IMR-90 (cell line): ENCODE results near the gene FNTB. TPM values are rescaled to one million over a fixed set of nuclear protein-coding genes. Genes with fewer than 3 reads are reported as not detected.

Source experiments
- ATAC-seq: fragments of 200-7000 bp; cut with Tn5 transposase; 2 replicates; pipeline ENCODE4 v1.9.1; 2020; ENCODE audit warnings: low read depth, mild to moderate bottlenecking, moderate library complexity
- BruUV-seq: library from RNA; stranded (reverse); fragments of 400-500 nt; replicated peaks from 2 replicates; lab custom pipeline; 2021; lab: Mats Ljungman, UMichigan
- CTCF ChIA-PET: fragments of 300-600 bp; formaldehyde crosslinking; extraction: SDS; loops from one replicate; lab custom pipeline; 2021; ENCODE audit warnings: antibody characterized with exemption; lab: Yijun Ruan, JAX
- POLR2A ChIA-PET: fragments of 300-600 bp; sonication (Branson Sonifier 250); formaldehyde crosslinking; loops from one replicate; lab custom pipeline; 2022; ENCODE audit warnings: antibody characterized with exemption; ENCODE audit not compliant: unreplicated experiment; lab: Charles Lee
- DNase-seq: peaks from one replicate; pipeline ENCODE4 v3.0.0; 2013
- H2AFZ ChIP-seq: replicated peaks from 2 replicates; pipeline ENCODE3; 2013; ENCODE audit warnings: low read length, mild to moderate bottlenecking; ENCODE audit not compliant: poor library complexity
- H2AK5ac ChIP-seq: 2 replicates; pipeline ENCODE4 v1.6.1; 2013; ENCODE audit warnings: low read depth, low read length, inconsistent platforms
- H2AK9ac ChIP-seq: replicated peaks from 2 replicates; pipeline ENCODE3; 2013; ENCODE audit warnings: mild to moderate bottlenecking, low read depth, low read length, moderate library complexity; ENCODE audit not compliant: poor library complexity
- H2BK120ac ChIP-seq: 2 replicates; pipeline ENCODE4 v1.6.1; 2013; ENCODE audit warnings: low read depth, low read length, inconsistent platforms
- H2BK15ac ChIP-seq: 3 replicates; pipeline ENCODE4 v1.6.1; 2013; ENCODE audit warnings: low read depth, low read length, inconsistent platforms
- H2BK20ac ChIP-seq: 2 replicates; pipeline ENCODE4 v1.6.1; 2013; ENCODE audit warnings: low read depth, mild to moderate bottlenecking, inconsistent platforms, low read length, moderate library complexity
- H2BK5ac ChIP-seq: 2 replicates; pipeline ENCODE4 v1.6.1; 2013; ENCODE audit warnings: mild to moderate bottlenecking, low read depth, low read length, inconsistent platforms; ENCODE audit not compliant: poor library complexity, severe bottlenecking
- H3K14ac ChIP-seq: replicated peaks from 2 replicates; pipeline ENCODE4 v1.6.1; 2013; ENCODE audit warnings: low read depth, low read length, inconsistent platforms
- H3K18ac ChIP-seq: 2 replicates; pipeline ENCODE4 v1.6.1; 2013; ENCODE audit warnings: low read depth, low read length, control low read depth
- H3K23ac ChIP-seq: 2 replicates; pipeline ENCODE4 v1.6.1; 2013; ENCODE audit warnings: low read depth, low read length, inconsistent platforms
- H3K27ac ChIP-seq: 2 replicates; pipeline ENCODE4 v1.5.1; 2013; ENCODE audit warnings: mild to moderate bottlenecking, control low read depth, low read length; ENCODE audit not compliant: insufficient read depth
- H3K27me3 ChIP-seq: 2 replicates; pipeline ENCODE4 v1.6.1; 2013; ENCODE audit warnings: low read length; ENCODE audit not compliant: control insufficient read depth, insufficient read depth
- H3K36me3 ChIP-seq: 2 replicates; pipeline ENCODE4 v1.6.1; 2013; ENCODE audit warnings: low read length, mixed read lengths; ENCODE audit not compliant: control insufficient read depth, insufficient read depth
- H3K4ac ChIP-seq: 2 replicates; pipeline ENCODE4 v1.6.1; 2013; ENCODE audit warnings: low read depth, low read length, inconsistent platforms
- H3K4me1 ChIP-seq: 2 replicates; pipeline ENCODE4 v1.6.1; 2013; ENCODE audit warnings: low read length, mixed read lengths; ENCODE audit not compliant: control insufficient read depth, insufficient read depth
- H3K4me2 ChIP-seq: 2 replicates; pipeline ENCODE4 v1.6.1; 2013; ENCODE audit warnings: low read depth, mild to moderate bottlenecking, control low read depth, low read length, moderate library complexity
- H3K4me3 ChIP-seq: 2 replicates; pipeline ENCODE4 v1.5.1; 2013; ENCODE audit warnings: low read depth, mild to moderate bottlenecking, control low read depth, low read length, moderate library complexity; ENCODE audit not compliant: insufficient read depth
- H3K56ac ChIP-seq: 2 replicates; pipeline ENCODE4 v1.6.1; 2013; ENCODE audit warnings: low read length, inconsistent platforms; ENCODE audit not compliant: insufficient read depth; ENCODE audit errors: extremely low read depth
- H3K79me1 ChIP-seq, 2 experiments: 2 replicates each; pipeline ENCODE4 v1.6.1; 2013; ENCODE audit warnings: low read length in 2 of 2, inconsistent platforms in 1 of 2, low read depth in 1 of 2
- H3K9ac ChIP-seq: 2 replicates; pipeline ENCODE4 v1.6.1; 2013; ENCODE audit warnings: low read depth, low read length, control low read depth
- H3K9me1 ChIP-seq: 2 replicates; pipeline ENCODE4 v1.6.1; 2013; ENCODE audit warnings: low read length, inconsistent platforms; ENCODE audit not compliant: insufficient read depth
- H3K9me3 ChIP-seq: 2 replicates; pipeline ENCODE4 v1.6.1; 2013; ENCODE audit warnings: low read length; ENCODE audit not compliant: control insufficient read depth, insufficient read depth
- H4K20me1 ChIP-seq: 2 replicates; pipeline ENCODE4 v1.6.1; 2013; ENCODE audit warnings: low read length, inconsistent platforms; ENCODE audit not compliant: insufficient read depth
- H4K5ac ChIP-seq: 2 replicates; pipeline ENCODE4 v1.6.1; 2013; ENCODE audit warnings: mild to moderate bottlenecking, low read depth, low read length, control low read depth
- H4K8ac ChIP-seq, 2 experiments: 2 replicates each; pipeline ENCODE4 v1.6.1; 2013; ENCODE audit warnings: low read depth in 2 of 2, low read length in 2 of 2, control low read depth in 1 of 2, inconsistent platforms in 1 of 2
- H4K91ac ChIP-seq: 2 replicates; pipeline ENCODE4 v1.6.1; 2013; ENCODE audit warnings: low read depth, low read length, inconsistent platforms; ENCODE audit not compliant: insufficient read depth
- BHLHE40 ChIP-seq: fragments of 150-350 bp; IDR thresholded peaks from 2 replicates; pipeline ENCODE4 v1.6.1; 2016; ENCODE audit warnings: mild to moderate bottlenecking, low read depth, low read length
- CEBPB ChIP-seq: IDR thresholded peaks from 2 replicates; pipeline ENCODE4 v1.6.1; 2012; ENCODE audit warnings: low read depth, low read length, improper control_type of control experiment
- CHD1 ChIP-seq: IDR thresholded peaks from 2 replicates; pipeline ENCODE4 v1.6.1; 2012; ENCODE audit warnings: low read depth, low read length, improper control_type of control experiment
- ELK1 ChIP-seq: fragments of 150-350 bp; IDR thresholded peaks from 2 replicates; pipeline ENCODE4 v1.6.1; 2016; ENCODE audit warnings: low read depth, mild to moderate bottlenecking, low read length, moderate library complexity, borderline replicate concordance
- FOS ChIP-seq: fragments of 150-350 bp; IDR thresholded peaks from 2 replicates; pipeline ENCODE4 v1.6.1; 2016; ENCODE audit warnings: low read depth, low read length
- MXI1 ChIP-seq: IDR thresholded peaks from 2 replicates; pipeline ENCODE4 v1.6.1; 2012; ENCODE audit warnings: low read depth, mild to moderate bottlenecking, low read length, moderate library complexity, borderline replicate concordance
- NFE2L2 ChIP-seq: fragments of 150-350 bp; IDR thresholded peaks from 2 replicates; pipeline ENCODE4 v1.6.1; 2016; ENCODE audit warnings: low read depth, mild to moderate bottlenecking, low read length
- RAD21 ChIP-seq: IDR thresholded peaks from 2 replicates; pipeline ENCODE4 v1.6.1; 2012; ENCODE audit warnings: low read length, improper control_type of control experiment
- RCOR1 ChIP-seq: IDR thresholded peaks from 2 replicates; pipeline ENCODE4 v1.6.1; 2012; ENCODE audit warnings: mild to moderate bottlenecking, low read length, improper control_type of control experiment; ENCODE audit not compliant: insufficient replicate concordance
- RFX5 ChIP-seq: IDR thresholded peaks from 2 replicates; pipeline ENCODE4 v1.8.0; 2012; ENCODE audit warnings: low read depth, mild to moderate bottlenecking, low read length, moderate library complexity
- SMC3 ChIP-seq: fragments of 150-350 bp; IDR thresholded peaks from 2 replicates; pipeline ENCODE4 v1.6.1; 2016; ENCODE audit warnings: low read depth, mild to moderate bottlenecking, antibody characterized with exemption, low read length, moderate library complexity
- USF2 ChIP-seq: fragments of 150-350 bp; IDR thresholded peaks from 2 replicates; pipeline ENCODE4 v1.6.1; 2017; ENCODE audit warnings: mild to moderate bottlenecking, antibody characterized with exemption, low read length, low read depth
- WGBS, 2 experiments: methylation state at CpG; one replicate each; pipeline versions ENCODE4 v1.1.5 to v1.1.7; 2013; ENCODE audit warnings: missing lambda C conversion rate in 2 of 2; ENCODE audit not compliant: insufficient read length in 1 of 2; ENCODE audit errors: extremely low coverage in 2 of 2; 5-methylcytosine and 5-hydroxymethylcytosine counted together
- dilution Hi-C: fragments of 300-500 bp; cut with HindIII; formaldehyde crosslinking; loops from one replicate; pipeline ENCODE4 v1.14.3; 2018; ENCODE audit warnings: low sequenced_read_pairs; ENCODE audit not compliant: unreplicated experiment
- in situ Hi-C: fragments of 300-500 bp; cut with MboI; formaldehyde crosslinking; loops from 3 replicates; pipeline ENCODE4 v1.14.3; 2019; ENCODE audit warnings: low sequenced_read_pairs, inconsistent platforms, mixed read lengths
- intact Hi-C: fragments of 100-400 bp; cut with micrococcal nuclease; formaldehyde crosslinking; loops from 2 replicates; pipeline ENCODE4 v1.10.0; 2022
- polyA plus RNA-seq, 3 experiments: library from polyadenylated mRNA; depleted of rRNA; stranded (reverse); fragments of >200 nt; gene quantifications; 2 replicates each; pipeline ENCODE4 v1.2.3, GENCODE V29; 2012; ENCODE audit warnings: low replicate concordance in 1 of 3
- total RNA-seq: library from RNA; depleted of rRNA; stranded (reverse); fragments of >200 nt; gene quantifications from 2 replicates; pipeline ENCODE4 v1.2.3, GENCODE V29; 2012

The FNTB gene
- total and polyA plus RNA-seq, 2 of the 4 experiments (the other 2 are of a cell fraction) = 9.9 to 18.5 TPM

GRCh38 chr14:65062096-65063075 is 75.7 kb downstream of the FNTB start (continued):
- no peak for TF ChIP-seq NFE2L2
- TF ChIP-seq RCOR1 = no peak

- no peak overlapping the region for H3K9ac ChIP-seq
- no peak overlapping the region for H3K27ac ChIP-seq
- peak overlapping the region; percentile 75 for H2AK9ac ChIP-seq
- no peak for DNase-seq
- peaks cover 13% of the 10 kb centered on the region; the same call in 1 of the 2 replicates for H3K9me1 ChIP-seq
- no peak overlapping the region for H4K91ac ChIP-seq
- H3K4ac ChIP-seq = no peak overlapping the region
- no peak overlapping the region for H2AK5ac ChIP-seq
- no peak overlapping the region for H3K18ac ChIP-seq
- peaks cover 0 to 9% of the 10 kb centered on the region in 2 experiments; a peak in 2 of 4 replicates for H3K79me1 ChIP-seq
- H3K4me2 ChIP-seq = no peak overlapping the region
- dilution Hi-C loops (no loop called here), intact Hi-C loops (no loop called here), in situ Hi-C loops (no loop called here)
- H3K4me1 ChIP-seq = no peaks in the 10 kb centered on the region
- POLR2A ChIA-PET = no interaction called here
- H3K56ac ChIP-seq = no peak overlapping the region
- no peaks in the 10 kb centered on the region for H3K27me3 ChIP-seq
- CTCF ChIA-PET = no interaction called here
- H2BK120ac ChIP-seq = no peak overlapping the region
- H3K4me3 ChIP-seq = no peak overlapping the region
- H2AFZ ChIP-seq = no peak overlapping the region
- H3K14ac ChIP-seq = no peak overlapping the region
- no peak overlapping the region for H2BK15ac ChIP-seq
- H2BK5ac ChIP-seq = no peak overlapping the region
- no peaks in the 10 kb centered on the region for H3K9me3 ChIP-seq
- H3K36me3 ChIP-seq = peaks cover 40% of the 10 kb centered on the region
- H4K5ac ChIP-seq = no peak overlapping the region
- peaks cover 10% of the 10 kb centered on the region for H4K20me1 ChIP-seq
- ATAC-seq = no peak
- no peak overlapping the region for H4K8ac ChIP-seq
- no CpG with 5 or more reads among the region's 7 CpGs for WGBS, 2 experiments
- no peak overlapping the region for H2BK20ac ChIP-seq
- no peak overlapping the region for H3K23ac ChIP-seq
- no TSS peak for BruUV-seq
- TF ChIP-seq MXI1 (no peak), NFE2L2 (no peak), USF2 (no peak), FOS (no peak), ELK1 (no peak), RAD21 (no peak), CHD1 (no peak), BHLHE40 (no peak), SMC3 (no peak), RFX5 (no peak), CEBPB (no peak)
Measured at GRCh38 chr14:65065719-65066118, 79.0 kb downstream of the FNTB start.
